Measurements from ENCODE around the gene HRNR.

- TF ChIP-seq ELF1 (IDR thresholded peaks at IDR 0.05) (no peak), YY1 (IDR thresholded peaks at IDR 0.05; ENCODE audit: low read depth) (no peak), NRF1 (IDR thresholded peaks at IDR 0.05; ENCODE audit: low read depth, low read length) (no peak), CTCF (IDR thresholded peaks at IDR 0.05) (no peak), USF2 (IDR thresholded peaks at IDR 0.05; ENCODE audit: borderline replicate concordance, low read depth, low read length) (no peak), EP300 (IDR thresholded peaks at IDR 0.05; ENCODE audit: borderline replicate concordance in 1 of 2, low read depth in 1 of 2, low read length in 1 of 2) (no peak), GABPA (IDR thresholded peaks at IDR 0.05; ENCODE audit: low read depth) (no peak)
Observed at GRCh38 chr1:152251391-152251790, 27.4 kb upstream of the HRNR start.

Data from SK-N-SH (cell line).